Measurements from ENCODE around the gene ATOH1.

ATOH1 gene, protein sequence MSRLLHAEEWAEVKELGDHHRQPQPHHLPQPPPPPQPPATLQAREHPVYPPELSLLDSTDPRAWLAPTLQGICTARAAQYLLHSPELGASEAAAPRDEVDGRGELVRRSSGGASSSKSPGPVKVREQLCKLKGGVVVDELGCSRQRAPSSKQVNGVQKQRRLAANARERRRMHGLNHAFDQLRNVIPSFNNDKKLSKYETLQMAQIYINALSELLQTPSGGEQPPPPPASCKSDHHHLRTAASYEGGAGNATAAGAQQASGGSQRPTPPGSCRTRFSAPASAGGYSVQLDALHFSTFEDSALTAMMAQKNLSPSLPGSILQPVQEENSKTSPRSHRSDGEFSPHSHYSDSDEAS

DNA sequence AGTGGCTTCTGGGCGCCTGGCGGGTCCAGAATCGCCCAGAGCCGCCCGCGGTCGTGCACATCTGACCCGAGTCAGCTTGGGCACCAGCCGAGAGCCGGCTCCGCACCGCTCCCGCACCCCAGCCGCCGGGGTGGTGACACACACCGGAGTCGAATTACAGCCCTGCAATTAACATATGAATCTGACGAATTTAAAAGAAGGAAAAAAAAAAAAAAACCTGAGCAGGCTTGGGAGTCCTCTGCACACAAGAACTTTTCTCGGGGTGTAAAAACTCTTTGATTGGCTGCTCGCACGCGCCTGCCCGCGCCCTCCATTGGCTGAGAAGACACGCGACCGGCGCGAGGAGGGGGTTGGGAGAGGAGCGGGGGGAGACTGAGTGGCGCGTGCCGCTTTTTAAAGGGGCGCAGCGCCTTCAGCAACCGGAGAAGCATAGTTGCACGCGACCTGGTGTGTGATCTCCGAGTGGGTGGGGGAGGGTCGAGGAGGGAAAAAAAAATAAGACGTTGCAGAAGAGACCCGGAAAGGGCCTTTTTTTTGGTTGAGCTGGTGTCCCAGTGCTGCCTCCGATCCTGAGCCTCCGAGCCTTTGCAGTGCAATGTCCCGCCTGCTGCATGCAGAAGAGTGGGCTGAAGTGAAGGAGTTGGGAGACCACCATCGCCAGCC, at the start of gene ATOH1:
TSS of gene ATOH1 (plus strand) at position 422 of the 663 bp plus-strand sequence. CDS start at position 596, 174 bp downstream.
- DNase-seq (ENCODE audit: low read depth in 2 of 2) = no peak

DNA sequence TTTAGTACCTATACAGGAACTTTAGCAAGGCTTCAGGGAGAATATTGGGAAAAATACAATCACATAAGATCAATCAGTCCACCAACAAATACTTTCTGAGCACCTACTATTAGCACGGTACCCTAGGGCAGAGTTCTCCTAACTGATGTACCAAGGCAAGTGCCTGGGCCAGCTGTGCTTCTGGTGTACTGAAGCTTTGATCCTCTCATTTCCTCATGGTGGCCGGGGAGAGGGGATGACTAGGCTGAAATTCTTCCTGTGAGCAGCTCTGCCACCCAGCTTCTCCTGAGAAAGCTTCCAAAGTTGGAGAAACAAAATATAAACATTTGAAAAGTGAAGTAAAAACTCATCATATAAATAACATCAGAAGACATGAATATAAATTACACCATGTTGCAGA, 49.3 kb upstream of the ATOH1 start:
- DNase-seq (ENCODE audit: low read depth in 2 of 2) = no peak

DNA sequence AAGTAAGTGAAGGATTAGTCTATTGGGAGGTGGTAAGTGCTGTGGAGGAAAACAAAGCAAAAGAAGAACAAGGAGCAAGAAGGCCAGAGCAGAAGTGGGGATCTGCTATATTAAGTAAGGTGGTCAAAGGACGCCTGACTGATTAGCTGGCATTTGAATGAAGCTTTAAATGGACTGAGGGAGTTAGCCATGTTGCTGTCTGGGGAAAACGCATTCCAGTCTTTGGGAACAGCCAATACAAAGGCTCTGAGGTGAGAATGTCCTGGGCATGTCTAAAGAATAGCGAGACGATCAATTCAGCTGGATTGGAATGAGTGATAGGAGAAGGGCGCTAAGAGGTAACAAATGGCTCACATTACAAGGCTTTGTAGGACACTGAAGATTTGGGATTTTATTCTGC, 48.5 kb upstream of the ATOH1 start:
- no peak for DNase-seq (ENCODE audit: low read depth in 2 of 2)

DNA sequence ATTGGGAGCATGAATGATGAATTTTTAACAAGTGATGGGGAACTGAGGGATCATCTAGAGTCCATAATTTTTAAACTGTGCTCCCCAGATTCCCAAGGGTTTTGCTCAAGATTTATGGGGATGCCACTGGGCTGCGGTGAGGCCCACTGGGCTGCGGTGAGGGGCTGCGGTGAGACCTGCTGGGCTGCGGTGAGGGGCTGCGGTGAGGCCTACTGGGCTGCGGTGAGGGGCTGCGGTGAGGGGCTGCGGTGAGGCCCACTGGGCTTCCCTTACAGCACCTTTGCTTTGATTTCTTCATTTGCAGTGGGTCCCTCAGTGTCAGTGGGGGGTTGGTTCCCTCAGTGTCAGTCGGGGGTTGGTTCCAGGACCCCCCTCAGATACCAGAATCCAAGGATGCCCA, 47.4 kb upstream of the ATOH1 start:
- no peak for DNase-seq (ENCODE audit: low read depth in 2 of 2)

DNA sequence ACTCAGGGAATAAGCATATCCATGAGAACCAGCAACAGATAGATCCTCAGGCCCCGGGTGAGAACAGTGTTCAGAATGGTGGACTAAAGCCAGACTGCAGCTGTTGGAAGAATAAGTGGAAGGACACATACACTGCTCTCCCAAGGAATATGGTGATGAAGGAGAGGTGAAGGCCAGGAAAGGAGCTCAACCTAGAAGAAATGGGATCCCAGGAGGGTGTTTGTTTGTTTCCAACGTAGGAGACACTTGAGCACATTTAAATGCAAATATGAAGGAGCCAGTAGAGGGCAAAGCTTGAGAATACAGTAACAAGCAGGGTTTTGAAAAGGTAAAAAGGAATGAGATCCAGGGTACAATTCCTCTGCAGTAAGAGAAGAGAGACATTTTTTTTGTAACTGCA, 42.4 kb upstream of the ATOH1 start:
- DNase-seq (ENCODE audit: low read depth in 2 of 2) = no peak

DNA sequence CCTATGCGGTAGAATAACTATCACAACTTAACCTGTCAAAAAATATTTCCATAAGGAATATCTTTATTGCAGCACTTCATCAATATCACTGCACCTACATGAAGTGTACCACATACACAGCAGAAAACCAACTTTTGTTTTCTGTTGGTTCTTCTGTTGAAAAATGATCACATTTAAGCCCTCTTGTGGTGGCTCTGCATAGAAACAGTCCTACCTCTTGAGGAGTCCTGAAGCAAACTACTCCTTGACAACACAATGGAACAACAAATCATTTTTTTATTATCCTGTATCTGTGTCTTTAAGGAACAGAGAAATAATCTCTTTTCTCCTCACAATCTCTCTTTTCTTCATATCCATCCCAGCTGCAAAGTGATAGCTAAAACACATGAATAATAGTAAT, 39.8 kb upstream of the ATOH1 start:
- no peak for DNase-seq (ENCODE audit: low read depth in 2 of 2)

DNA sequence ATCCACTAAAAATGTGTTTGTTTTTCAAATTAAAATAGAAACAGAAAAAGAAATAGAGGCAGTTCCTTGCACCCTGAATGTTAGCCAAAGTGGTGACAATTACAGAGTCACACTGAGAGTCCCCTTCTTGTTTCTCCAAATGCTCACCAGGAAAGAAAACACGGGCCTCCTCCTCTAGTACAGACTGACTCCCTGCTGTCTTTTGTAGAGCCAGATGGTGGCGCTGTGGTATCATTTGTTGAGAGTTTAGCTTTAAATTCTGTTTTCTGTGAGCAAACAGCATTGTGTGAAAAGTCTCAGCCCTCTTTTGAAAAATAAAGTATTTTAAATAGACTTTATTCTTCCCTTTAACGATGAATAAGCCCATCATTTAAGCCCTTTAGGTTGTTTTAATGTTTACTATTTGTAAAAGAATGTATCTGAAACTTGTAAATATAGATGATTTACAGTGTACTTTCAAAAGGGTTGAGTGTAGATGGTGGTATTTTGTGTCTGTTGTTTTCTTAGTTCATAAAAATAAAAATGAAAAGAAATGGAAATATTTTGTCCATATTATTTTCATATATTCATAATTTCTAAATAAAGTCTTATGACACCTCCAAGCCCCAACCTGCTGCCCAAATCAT, 36.9 kb upstream of the ATOH1 start:
- DNase-seq (ENCODE audit: low read depth in 2 of 2) = no peak

DNA sequence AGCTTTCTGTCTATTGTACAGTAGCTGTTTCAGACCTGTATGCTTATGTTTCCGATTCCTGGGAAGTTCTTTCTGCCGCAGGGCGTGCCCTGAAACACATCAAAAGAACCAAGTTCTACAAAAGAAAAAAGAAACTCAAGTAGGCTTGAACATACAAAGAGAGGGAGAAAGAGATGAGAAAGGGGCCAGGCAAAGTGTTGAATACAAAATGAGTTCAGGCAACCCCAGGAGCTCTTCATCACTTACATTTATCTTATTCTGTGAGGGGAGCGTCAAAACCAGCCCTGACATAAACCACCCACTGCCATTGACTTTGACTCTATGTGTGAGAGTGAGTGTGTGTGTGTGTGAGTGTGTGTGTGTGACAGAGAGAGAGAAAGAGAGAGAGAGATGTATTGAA, 26.5 kb upstream of the ATOH1 start:
- no peak for DNase-seq (ENCODE audit: low read depth in 2 of 2)

DNA sequence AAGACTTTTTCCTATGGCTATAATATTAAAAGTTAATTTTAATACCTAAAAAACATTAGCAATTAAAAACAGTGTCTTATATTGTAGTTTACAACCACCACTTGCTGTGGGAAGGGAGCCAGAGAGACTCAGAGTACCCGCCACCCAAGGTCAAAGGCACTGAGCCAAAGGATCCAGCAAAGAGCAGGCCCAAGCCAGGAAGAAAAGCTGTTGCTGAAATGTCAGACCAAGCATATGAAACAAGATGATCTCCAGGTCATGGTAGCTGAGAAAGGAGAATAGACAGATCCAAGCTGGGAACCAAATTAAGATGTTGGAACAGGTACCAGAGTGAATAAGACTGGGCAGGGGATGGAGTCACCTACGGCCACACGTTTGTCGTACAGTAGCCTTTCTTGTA, 18.8 kb upstream of the ATOH1 start:
- DNase-seq (ENCODE audit: low read depth in 2 of 2) = no peak

DNA sequence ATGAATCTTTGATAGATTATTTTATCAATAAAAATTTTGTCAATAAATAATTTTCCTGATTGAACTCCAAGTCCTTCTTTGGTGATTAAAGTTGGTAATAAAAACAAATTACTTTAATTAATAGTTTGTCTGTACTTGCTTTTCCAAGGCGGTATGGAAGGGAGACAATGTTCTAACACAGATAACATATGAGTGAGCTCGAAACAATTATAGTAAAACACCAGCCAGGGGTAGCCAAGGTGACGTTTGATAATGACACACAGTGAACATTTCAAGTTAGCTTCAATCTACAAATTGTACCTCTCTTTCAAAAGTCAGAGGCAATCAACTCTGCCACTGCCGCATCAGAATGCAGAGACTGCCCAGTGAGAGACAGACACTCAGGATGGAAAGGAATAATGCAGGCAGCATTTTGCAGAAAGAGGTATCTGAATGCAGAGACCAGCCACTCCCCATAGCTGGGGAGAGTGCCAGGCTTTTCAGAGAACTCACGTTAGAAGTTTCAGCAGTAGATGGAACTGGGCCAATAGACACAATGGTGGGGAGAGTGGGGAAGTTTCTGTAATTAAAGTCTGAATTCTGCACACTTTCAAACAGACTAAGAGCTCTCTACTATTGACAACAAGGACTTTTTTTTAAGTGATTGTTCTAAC, 18.1 kb upstream of the ATOH1 start:
- no peak for DNase-seq (ENCODE audit: low read depth in 2 of 2)

DNA sequence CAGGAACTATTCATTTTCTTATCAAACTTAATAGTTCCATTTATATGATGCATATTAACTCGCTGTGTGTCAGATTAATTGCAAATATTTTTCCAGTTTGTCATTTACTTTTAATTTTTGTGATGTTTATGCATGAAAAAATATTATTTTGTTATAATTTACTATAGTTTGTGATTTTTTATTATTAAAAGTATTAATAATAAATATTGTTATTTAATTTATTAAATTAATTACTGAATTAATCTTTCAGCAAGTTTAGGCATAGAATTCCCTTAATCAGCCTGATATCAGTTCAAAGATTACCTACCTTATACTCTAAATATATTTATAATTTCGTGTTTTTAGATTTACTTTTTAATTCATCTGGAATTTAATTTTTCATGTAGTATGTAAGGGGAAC, 15.5 kb upstream of the ATOH1 start:
- DNase-seq (ENCODE audit: low read depth in 2 of 2) = no peak

DNA sequence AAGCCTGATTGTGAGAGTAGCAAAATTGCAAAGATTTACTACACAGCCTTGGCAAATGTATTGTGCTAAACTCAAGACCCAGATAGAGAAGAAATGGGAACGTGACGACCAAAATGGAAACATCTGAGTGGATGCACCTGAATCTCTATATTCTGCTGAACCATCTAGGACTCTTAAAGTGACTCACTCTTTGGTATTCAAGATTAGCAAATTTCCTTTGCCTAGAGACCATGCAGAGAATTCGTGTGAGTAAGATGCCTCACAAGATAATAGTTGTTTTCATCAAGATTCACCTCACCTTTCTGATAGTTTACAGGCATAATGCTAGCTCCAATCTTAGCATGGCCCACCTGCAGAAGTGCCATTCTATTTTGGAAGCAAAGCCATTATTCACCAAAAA, 14.4 kb upstream of the ATOH1 start:
- DNase-seq (ENCODE audit: low read depth in 2 of 2) = no peak

DNA sequence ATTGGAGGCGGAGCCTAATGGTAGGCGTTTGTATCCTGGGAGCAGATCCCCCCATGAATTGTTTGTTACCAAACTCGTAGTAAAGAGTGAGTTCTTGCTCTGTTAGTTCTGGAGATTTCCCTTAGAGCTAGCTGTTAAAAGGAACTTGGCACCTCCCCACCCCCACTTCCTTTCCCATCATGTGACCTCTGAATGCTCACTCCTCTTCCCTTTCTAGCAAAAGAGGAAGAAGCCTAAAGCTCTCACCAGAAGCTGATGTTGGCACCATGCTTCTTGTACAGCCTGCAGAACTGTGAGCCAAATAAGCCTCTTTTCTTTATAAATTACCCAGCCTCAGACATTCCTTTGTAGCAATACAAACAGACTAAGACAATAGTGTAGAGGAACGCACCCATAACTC, 13.8 kb upstream of the ATOH1 start:
- no peak for DNase-seq (ENCODE audit: low read depth in 2 of 2)

DNA sequence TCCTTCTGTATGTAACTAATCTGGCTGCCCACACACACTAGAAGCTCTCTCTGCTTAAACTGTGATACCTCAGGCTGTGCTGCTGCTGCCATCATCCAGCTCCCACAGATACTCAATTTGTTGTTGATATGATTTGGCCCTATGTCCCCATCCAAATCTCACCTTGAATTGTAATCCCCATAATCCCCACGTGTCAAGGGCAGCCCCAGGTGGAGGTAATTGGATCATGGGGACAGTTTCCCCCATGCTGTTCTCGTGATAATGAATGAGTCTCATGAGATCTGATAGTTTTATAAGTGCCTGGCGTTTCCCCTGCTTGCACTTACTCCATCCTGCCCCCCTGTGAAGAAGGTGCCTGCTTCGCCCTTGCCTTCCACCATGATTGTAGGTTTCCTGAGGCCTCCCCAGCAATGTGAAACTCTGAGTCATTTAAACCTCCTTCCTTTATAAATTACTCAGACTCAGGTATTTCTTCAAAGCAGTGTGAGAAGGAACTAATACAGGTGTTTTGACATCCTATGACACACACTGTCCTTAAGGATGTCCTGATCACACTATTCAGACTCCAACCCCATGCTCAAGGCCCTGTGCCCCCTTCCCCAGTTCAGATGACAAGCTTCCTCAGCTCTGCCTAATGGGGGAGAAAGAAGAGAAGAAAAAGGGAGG, 2.9 kb upstream of the ATOH1 start:
- DNase-seq (ENCODE audit: low read depth in 2 of 2) = no peak

DNA sequence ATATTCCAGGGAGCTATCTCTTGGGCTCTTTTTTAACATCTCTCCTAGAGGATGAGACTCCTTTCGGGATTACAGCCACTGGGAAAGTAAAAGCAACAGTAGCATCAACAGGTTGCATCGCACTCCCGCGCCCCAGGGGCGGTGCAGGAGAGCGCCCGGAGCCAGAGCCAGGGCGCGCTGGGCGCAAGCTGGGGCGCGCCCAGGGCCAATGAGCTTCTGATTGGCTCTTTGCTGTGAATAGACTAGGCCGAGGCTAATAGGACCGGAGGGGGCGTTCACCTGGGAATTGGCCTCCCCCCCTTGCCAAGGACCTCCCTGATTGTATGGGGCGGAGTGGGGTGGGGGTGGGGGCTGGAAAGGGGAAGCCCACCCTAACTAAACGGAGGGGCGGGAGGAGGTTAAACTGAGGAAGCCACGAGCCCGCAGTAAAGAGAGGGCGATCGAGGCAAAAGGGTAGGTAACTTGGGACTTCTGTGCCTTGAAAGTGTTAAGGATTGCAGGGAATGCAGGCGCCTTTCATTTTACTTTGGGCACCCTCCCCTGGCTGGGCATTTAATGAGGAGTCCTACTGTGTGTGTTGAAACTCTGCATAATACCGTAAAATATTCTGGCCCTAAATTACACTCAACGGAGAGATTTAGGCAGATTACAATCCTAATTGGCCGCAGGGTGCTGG, 1.1 kb upstream of the ATOH1 start:
- DNase-seq (ENCODE audit: low read depth in 2 of 2) = no peak

DNA sequence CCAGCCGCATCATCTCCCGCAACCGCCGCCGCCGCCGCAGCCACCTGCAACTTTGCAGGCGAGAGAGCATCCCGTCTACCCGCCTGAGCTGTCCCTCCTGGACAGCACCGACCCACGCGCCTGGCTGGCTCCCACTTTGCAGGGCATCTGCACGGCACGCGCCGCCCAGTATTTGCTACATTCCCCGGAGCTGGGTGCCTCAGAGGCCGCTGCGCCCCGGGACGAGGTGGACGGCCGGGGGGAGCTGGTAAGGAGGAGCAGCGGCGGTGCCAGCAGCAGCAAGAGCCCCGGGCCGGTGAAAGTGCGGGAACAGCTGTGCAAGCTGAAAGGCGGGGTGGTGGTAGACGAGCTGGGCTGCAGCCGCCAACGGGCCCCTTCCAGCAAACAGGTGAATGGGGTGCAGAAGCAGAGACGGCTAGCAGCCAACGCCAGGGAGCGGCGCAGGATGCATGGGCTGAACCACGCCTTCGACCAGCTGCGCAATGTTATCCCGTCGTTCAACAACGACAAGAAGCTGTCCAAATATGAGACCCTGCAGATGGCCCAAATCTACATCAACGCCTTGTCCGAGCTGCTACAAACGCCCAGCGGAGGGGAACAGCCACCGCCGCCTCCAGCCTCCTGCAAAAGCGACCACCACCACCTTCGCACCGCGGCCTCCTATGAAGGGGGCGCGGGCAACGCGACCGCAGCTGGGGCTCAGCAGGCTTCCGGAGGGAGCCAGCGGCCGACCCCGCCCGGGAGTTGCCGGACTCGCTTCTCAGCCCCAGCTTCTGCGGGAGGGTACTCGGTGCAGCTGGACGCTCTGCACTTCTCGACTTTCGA, 654 bp downstream of the ATOH1 start:
- DNase-seq (ENCODE audit: low read depth in 2 of 2) = no peak

DNA sequence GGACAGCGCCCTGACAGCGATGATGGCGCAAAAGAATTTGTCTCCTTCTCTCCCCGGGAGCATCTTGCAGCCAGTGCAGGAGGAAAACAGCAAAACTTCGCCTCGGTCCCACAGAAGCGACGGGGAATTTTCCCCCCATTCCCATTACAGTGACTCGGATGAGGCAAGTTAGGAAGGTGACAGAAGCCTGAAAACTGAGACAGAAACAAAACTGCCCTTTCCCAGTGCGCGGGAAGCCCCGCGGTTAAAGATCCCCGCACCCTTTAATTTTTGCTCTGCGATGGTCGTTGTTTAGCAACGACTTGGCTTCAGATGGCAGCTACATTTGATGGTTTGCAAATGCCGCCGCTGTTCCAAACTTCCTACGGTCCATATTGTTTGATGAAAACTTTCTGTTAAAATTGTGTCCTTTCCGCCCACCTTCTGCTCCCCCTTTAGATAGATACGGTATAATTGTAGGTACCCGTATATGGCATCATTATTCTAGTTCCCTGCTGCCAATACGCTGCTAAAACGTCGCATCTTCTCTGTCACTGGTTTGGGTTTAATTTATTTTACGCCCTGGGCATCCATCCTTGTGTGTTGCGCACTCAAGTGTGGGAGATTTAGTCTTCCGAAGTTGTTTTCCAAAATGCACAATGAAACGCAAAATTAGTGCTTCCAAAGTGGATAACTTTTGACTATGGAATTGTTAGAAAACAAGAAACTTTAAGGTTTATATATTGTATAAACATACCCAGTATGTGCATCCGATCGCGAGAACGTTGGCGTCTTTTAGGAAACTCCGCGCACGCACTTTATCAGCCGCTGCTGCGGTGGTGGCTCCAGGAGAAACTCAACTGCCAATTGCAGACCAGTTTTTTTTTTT, 1.5 kb downstream of the ATOH1 start:
- DNase-seq (ENCODE audit: low read depth in 2 of 2) = no peak

DNA sequence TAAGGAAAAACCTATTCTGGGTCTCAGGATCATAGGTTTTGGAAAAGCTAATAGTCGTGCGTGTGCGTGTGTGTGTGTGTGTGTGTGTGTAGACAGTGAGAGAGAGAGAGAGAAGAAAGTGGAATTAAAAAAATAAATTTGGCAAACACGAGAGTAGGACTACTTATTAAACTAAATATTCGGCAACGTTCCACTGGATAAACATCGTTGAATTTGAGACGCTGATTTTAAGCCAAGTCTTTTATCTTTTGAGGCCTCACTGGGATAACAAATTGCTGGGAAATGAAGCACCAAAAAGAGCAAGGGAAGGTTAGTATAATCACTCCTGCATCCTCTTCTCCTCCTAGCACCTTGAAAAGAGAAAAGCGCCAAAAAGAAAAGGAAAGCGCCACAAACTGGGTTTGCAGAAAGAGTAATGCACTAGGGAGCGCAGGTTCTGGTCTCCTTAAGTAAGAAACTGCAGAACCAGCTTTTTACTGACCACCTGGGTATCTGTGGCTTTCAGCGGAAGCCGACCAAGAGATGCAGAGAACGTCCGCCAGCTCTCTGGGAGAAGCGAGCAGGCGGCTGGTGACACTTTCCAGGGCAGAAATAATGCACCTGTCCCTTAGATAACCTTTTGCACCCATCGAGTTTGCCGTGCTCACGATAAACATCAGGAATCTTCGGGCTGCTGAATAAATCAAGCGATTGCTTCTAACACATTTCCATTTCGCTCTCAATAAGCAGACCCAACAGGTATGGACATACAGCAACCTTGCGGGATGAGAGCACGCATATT, 3.4 kb downstream of the ATOH1 start:
- DNase-seq (ENCODE audit: low read depth in 2 of 2) = no peak

Measured in stimulated activated CD8-positive, alpha-beta memory T cell treated with anti-CD3 and anti-CD28 coated beads, Interleukin-15, amount 100 ng/mL, for 48 hours (primary cell).